ENCODE data around the gene TNNT2. TPM values are rescaled to one million over a fixed set of nuclear protein-coding genes. Genes with fewer than 3 reads are reported as not detected.
A peak's percentile ranks its signal among the peaks of the same experiment; 100 is the strongest.

Gene TNNT2
- total and polyA plus RNA-seq, 7 donors, result 0.52 to 26.6 (median 5.7) TPM

DNA sequence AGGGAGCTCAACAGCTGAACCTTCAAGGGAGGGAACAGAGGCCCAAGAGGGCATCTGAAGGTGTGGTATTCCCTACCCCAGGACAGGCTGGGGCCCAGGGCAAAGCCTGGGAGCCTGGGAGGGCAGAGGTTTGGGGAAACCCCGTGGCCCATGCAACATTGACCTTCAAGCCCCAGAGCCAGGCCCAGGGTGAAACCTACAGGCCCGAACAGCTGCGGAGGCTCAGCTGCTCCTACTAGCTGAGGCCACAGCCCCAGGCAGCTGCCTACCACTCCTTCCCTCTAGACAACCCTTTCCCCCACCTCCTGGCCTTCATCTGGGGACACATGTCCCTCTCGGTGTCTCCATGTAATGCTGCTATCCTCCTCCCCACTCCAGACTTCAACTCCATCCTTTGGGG lies 18.5 kb upstream of the TNNT2 start:
- no peaks in the 10 kb centered on the region for H3K9me3 ChIP-seq
- intact Hi-C loops (cut with DNase I), result no loop called here
- H3K27ac ChIP-seq, result no peak overlapping the region
- ATAC-seq (peak; percentile 19 to 54 (median 34)), DNase-seq (no peak)
- H3K4me1 ChIP-seq, result no peaks in the 10 kb centered on the region
- TF ChIP-seq, protein P1, sequence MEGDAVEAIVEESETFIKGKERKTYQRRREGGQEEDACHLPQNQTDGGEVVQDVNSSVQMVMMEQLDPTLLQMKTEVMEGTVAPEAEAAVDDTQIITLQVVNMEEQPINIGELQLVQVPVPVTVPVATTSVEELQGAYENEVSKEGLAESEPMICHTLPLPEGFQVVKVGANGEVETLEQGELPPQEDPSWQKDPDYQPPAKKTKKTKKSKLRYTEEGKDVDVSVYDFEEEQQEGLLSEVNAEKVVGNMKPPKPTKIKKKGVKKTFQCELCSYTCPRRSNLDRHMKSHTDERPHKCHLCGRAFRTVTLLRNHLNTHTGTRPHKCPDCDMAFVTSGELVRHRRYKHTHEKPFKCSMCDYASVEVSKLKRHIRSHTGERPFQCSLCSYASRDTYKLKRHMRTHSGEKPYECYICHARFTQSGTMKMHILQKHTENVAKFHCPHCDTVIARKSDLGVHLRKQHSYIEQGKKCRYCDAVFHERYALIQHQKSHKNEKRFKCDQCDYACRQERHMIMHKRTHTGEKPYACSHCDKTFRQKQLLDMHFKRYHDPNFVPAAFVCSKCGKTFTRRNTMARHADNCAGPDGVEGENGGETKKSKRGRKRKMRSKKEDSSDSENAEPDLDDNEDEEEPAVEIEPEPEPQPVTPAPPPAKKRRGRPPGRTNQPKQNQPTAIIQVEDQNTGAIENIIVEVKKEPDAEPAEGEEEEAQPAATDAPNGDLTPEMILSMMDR (IDR thresholded peaks at IDR 0.05), result no peak
- H3K4me3 ChIP-seq, result no peak overlapping the region
- peaks cover 0 to 11% (median 6%) of the 10 kb centered on the region in 3 donors for H3K27me3 ChIP-seq (ENCODE audit: insufficient read depth in 3 of 3, low read length in 2 of 3)
- no peaks in the 10 kb centered on the region for H3K36me3 ChIP-seq (ENCODE audit: insufficient read depth in 1 of 2, low read depth in 1 of 2)
- WGBS, 3 donors, result 52 to 81% (median 59%) methylated on average over 3 to 4 of the region's 4 CpGs

DNA sequence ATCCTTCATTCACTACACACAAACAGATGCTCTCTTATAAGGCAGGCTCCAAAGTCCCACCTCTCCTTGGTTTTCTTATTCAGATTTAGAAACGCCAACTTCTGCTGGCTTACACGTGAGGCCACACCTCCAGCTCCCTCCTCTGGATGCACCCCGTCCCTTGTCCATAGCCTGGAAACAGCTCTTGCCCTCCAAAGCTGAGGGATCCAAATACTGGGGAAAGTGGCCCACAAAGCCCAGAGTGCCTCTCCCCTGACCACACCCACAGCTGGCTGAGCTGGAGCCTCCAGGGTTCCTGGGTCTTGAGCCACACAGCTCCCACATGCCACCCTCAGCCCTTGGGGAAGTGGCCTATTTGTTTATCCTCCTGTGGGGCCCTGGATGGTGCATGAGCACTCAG lies 17.1 kb upstream of the TNNT2 start:
- DNase-seq (no peak), ATAC-seq (no peak)
- no peak overlapping the region for H3K4me3 ChIP-seq
- H3K27me3 ChIP-seq (ENCODE audit: insufficient read depth in 3 of 3, low read length in 2 of 3), result peaks cover 0 to 7% (median 6%) of the 10 kb centered on the region in 3 donors
- WGBS, 3 donors, result 70 to 79% (median 79%) methylated on average over 3 of the region's 3 CpGs
- H3K36me3 ChIP-seq (ENCODE audit: insufficient read depth in 1 of 2, low read depth in 1 of 2), result no peaks in the 10 kb centered on the region
- H3K4me1 ChIP-seq, result no peaks in the 10 kb centered on the region
- no peak overlapping the region for H3K27ac ChIP-seq
- intact Hi-C loops (cut with DNase I), result no loop called here
- no peaks in the 10 kb centered on the region for H3K9me3 ChIP-seq
- TF ChIP-seq, protein P1 (IDR thresholded peaks at IDR 0.05), result no peak

DNA sequence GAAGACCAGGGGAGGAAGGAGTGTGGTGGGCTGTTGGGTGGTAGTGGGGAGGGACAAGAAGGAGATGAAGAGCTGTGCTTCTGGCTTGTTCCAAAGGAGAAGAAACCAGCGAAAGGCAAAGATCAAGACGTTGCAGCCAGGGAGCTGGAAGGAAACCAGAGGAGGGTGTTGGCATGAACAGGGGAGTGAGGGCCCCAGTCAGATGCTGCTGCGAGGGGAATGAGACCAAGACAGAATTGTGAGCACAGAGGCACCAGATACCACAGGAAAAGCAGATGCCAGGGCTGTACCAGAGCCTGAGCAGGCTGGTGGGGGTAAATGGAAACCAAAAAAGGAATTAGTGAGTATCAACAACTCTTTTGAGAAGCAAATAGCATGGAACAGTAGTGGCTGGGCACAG lies 15.6 kb upstream of the TNNT2 start:
- Histone ChIP-seq H3K36me3 (ENCODE audit: insufficient read depth in 1 of 2, low read depth in 1 of 2) (no peaks in the 10 kb centered on the region), H3K4me1 (no peaks in the 10 kb centered on the region), H3K4me3 (no peak overlapping the region), H3K9me3 (no peaks in the 10 kb centered on the region), H3K27ac (no peak overlapping the region), H3K27me3 (ENCODE audit: insufficient read depth in 3 of 3, low read length in 2 of 3) (peaks cover 0 to 2% (median 0%) of the 10 kb centered on the region in 3 donors)
- TF ChIP-seq, protein P1 (IDR thresholded peaks at IDR 0.05), result no peak
- intact Hi-C loops (cut with DNase I), result no loop called here
- WGBS, 3 donors, result 66 to 80% (median 67%) methylated on average over 3 of the region's 3 CpGs
- no peak for ATAC-seq
- DNase-seq, result no peak

- ATAC-seq, result no peak
Observed at GRCh38 chr1:201391651-201392511, 14.4 kb upstream of the TNNT2 start.

More at GRCh38 chr1:201391651-201392511, 14.4 kb upstream of the TNNT2 start:
- no peak for DNase-seq
- Histone ChIP-seq H3K36me3 (ENCODE audit: insufficient read depth in 1 of 2, low read depth in 1 of 2) (no peaks in the 10 kb centered on the region), H3K4me1 (no peaks in the 10 kb centered on the region), H3K4me3 (no peak overlapping the region), H3K27ac (no peak overlapping the region), H3K9me3 (no peaks in the 10 kb centered on the region), H3K27me3 (ENCODE audit: insufficient read depth in 3 of 3, low read length in 2 of 3) (peaks cover 0 to 2% (median 0%) of the 10 kb centered on the region in 3 donors)
- intact Hi-C loops (cut with DNase I), result no loop called here
- WGBS, 3 donors, result 77 to 83% (median 79%) methylated on average over 9 of the region's 9 CpGs
- TF ChIP-seq, protein P1 (IDR thresholded peaks at IDR 0.05), result no peak
